HepG2 (cell line): ENCODE measurements around the gene NAXD. TPM values are rescaled to one million over a fixed set of nuclear protein-coding genes. Genes with fewer than 3 reads are reported as not detected.

Experiments
- AGO2 ChIP-seq: fragments of 200-400 bp; formaldehyde crosslinking; optimal IDR thresholded peaks from 2 replicates; pipeline ENCODE3; 2017; ENCODE audit warnings: mild to moderate bottlenecking, low read depth, low read length, moderate library complexity
- ETV5 ChIP-seq: IDR thresholded peaks from 2 replicates; pipeline ENCODE4 v1.6.1; 2018; ENCODE audit warnings: missing biosample characterization, missing genetic modification reagents, inconsistent platforms, borderline replicate concordance
- ETV6 ChIP-seq: sonication (generic); formaldehyde crosslinking; conservative IDR thresholded peaks from 2 replicates; pipeline ENCODE4 v1.4.0; 2020; ENCODE audit warnings: missing genetic modification reagents
- GATA4 ChIP-seq: sonication (generic); IDR thresholded peaks from 2 replicates; pipeline ENCODE4 v1.6.1; 2016; ENCODE audit warnings: antibody characterized with exemption, low read depth, borderline replicate concordance
- HNF4A ChIP-seq: sonication (generic); formaldehyde crosslinking; IDR thresholded peaks from 2 replicates; pipeline ENCODE4 v1.4.0; 2020; ENCODE audit warnings: missing genetic modification reagents
- HOXA5 ChIP-seq: sonication (generic); formaldehyde crosslinking; IDR thresholded peaks from 2 replicates; pipeline ENCODE4 v1.4.0; 2020; ENCODE audit warnings: missing genetic modification reagents
- MXD1 ChIP-seq: sonication (generic); formaldehyde crosslinking; IDR thresholded peaks from 2 replicates; pipeline ENCODE4 v1.4.0; 2020; ENCODE audit warnings: mild to moderate bottlenecking, missing genetic modification reagents
- MXD4 ChIP-seq: IDR thresholded peaks from 2 replicates; pipeline ENCODE4 v1.6.1; 2016; ENCODE audit warnings: mild to moderate bottlenecking, missing biosample characterization, missing genetic modification reagents
- POLR2G ChIP-seq: fragments of 200-400 bp; formaldehyde crosslinking; IDR thresholded peaks from 2 replicates; pipeline ENCODE4 v1.6.1; 2018; ENCODE audit warnings: mild to moderate bottlenecking, low read depth, low read length, moderate library complexity
- RCOR2 ChIP-seq: IDR thresholded peaks from 2 replicates; pipeline ENCODE4 v1.6.1; 2016; ENCODE audit warnings: missing biosample characterization, missing genetic modification reagents
- RXRA ChIP-seq: sonication (generic); formaldehyde crosslinking; IDR thresholded peaks from 2 replicates; pipeline ENCODE4 v1.5.1; 2020; ENCODE audit warnings: missing genetic modification reagents
- ZKSCAN1 ChIP-seq: fragments of 150-350 bp; IDR thresholded peaks from 2 replicates; pipeline ENCODE4 v1.6.1; 2014; ENCODE audit warnings: low read length
- ZNF30 ChIP-seq: sonication (generic); formaldehyde crosslinking; IDR thresholded peaks from 2 replicates; pipeline ENCODE4 v1.5.0; 2020; ENCODE audit warnings: mild to moderate bottlenecking, missing genetic modification reagents
- ZNF543 ChIP-seq: sonication (generic); formaldehyde crosslinking; IDR thresholded peaks from 2 replicates; pipeline ENCODE4 v1.4.0; 2020; ENCODE audit warnings: mild to moderate bottlenecking, missing genetic modification reagents
- ZNF839 ChIP-seq: sonication (generic); formaldehyde crosslinking; IDR thresholded peaks from 2 replicates; pipeline ENCODE4 v1.4.0; 2020; ENCODE audit warnings: missing genetic modification reagents, mild to moderate bottlenecking, borderline replicate concordance
- ZSCAN5A ChIP-seq: sonication (generic); formaldehyde crosslinking; IDR thresholded peaks from 2 replicates; pipeline ENCODE4 v1.8.0; 2022; ENCODE audit warnings: mild to moderate bottlenecking, missing genetic modification reagents, borderline replicate concordance
- polyA plus RNA-seq, 8 experiments: library from polyadenylated mRNA; depleted of rRNA in 3 of 8; stranded (reverse) in 7 of 8; unstranded in 1 of 8; fragments of >200 nt; fragmentation: Illumina TruSeq in 4 of 8; extraction: Trizol in 4 of 8; gene quantifications; 2 replicates each; pipeline versions ENCODE4 v1.2.1 to v1.2.3, GENCODE V29; 2011 to 2016; ENCODE audit warnings: low read depth in 4 of 8, missing spikeins in 1 of 8, mixed read lengths in 1 of 8; ENCODE audit not compliant: insufficient read depth in 1 of 8
- total RNA-seq, 5 experiments: library from RNA; depleted of rRNA; stranded (reverse); fragments of >200 nt; fragmentation: Illumina TruSeq; extraction: Trizol; gene quantifications; 2 replicates each; pipeline ENCODE4 v1.2.3, GENCODE V29; 2016; ENCODE audit warnings: low read depth in 1 of 5
- TF ChIP-seq, protein P1 (sequence below): IDR thresholded peaks from 2 replicates; pipeline ENCODE4 v1.6.1; 2012; ENCODE audit warnings: inconsistent platforms
- TF ChIP-seq, protein P2 (sequence below): sonication (generic); formaldehyde crosslinking; IDR thresholded peaks from 2 replicates; pipeline ENCODE4 v1.5.0; 2020; ENCODE audit warnings: mild to moderate bottlenecking, missing genetic modification reagents
- TF ChIP-seq, protein P3 (sequence below): IDR thresholded peaks from 2 replicates; pipeline ENCODE4 v1.6.1; 2016; ENCODE audit warnings: missing genetic modification reagents, missing compliant biosample characterization
- TF ChIP-seq, protein P4 (sequence below): sonication (generic); formaldehyde crosslinking; IDR thresholded peaks from 2 replicates; pipeline ENCODE4 v1.5.1; 2020; ENCODE audit warnings: mild to moderate bottlenecking, missing genetic modification reagents, moderate library complexity

NAXD gene
- total and polyA plus RNA-seq, 2 of the 13 experiments (the other 11 are each of a cell fraction or from before 2014, with no cell fraction given) = 19.0 to 23.2 TPM

DNA sequence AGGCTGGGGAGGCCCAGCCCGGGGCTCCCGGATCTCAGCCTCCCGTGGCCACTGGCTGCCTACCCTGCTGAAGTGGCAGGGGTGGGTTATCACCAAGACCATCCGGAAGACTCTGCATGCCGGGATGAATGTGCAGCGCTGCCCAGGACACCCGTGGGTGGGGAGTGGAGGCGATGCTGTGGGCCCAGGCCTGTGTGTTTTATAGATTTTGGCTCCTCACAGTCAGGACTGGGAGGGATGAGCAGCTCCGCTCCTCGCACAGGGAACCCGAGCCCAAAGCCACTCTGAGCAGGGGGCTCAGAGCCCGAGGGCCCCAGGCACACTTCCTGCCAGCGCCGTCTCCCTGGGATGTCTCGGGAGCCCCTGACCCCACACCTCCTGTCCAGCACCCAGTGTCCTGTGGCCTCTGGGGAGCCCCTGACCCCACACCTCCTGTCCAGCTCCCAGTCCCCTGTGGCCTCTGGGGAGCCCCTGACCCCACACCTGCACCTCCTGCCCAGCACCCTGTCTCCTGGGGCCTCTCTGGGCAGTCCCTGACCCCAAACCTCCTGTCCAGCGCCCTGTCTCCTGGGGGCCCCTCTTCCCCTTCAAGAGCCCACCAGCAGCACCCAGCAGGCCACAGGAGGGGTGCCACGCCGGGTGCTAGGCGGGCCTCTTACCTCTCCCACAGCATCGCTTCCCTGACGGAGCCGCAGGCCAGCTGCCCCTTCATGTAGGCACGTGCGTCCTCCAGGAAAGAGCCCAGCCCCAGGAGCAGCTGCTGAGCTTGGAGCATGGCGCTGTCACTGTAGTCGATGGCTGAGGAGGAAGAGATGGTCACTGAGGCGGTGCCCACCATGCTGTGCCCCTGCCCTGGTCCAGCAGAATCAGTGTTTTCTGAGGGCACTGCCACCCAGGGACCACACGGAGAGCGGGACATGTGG, 31.4 kb downstream of the NAXD start (continued):
- TF ChIP-seq, protein P1, sequence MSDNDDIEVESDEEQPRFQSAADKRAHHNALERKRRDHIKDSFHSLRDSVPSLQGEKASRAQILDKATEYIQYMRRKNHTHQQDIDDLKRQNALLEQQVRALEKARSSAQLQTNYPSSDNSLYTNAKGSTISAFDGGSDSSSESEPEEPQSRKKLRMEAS = no peak
- no peak for TF ChIP-seq RXRA (CRISPR knock-in tag)
- no peak for TF ChIP-seq MXD1 (CRISPR knock-in tag)
- TF ChIP-seq HOXA5 (CRISPR knock-in tag) = no peak
- no peak for TF ChIP-seq RCOR2 (CRISPR knock-in tag)
- 0 out of 2 replicates have a peak, but pooled peaks have one; percentile 12 for TF ChIP-seq POLR2G
- no peak for TF ChIP-seq ZNF30
- TF ChIP-seq ZKSCAN1 = no peak
- TF ChIP-seq, protein P2, sequence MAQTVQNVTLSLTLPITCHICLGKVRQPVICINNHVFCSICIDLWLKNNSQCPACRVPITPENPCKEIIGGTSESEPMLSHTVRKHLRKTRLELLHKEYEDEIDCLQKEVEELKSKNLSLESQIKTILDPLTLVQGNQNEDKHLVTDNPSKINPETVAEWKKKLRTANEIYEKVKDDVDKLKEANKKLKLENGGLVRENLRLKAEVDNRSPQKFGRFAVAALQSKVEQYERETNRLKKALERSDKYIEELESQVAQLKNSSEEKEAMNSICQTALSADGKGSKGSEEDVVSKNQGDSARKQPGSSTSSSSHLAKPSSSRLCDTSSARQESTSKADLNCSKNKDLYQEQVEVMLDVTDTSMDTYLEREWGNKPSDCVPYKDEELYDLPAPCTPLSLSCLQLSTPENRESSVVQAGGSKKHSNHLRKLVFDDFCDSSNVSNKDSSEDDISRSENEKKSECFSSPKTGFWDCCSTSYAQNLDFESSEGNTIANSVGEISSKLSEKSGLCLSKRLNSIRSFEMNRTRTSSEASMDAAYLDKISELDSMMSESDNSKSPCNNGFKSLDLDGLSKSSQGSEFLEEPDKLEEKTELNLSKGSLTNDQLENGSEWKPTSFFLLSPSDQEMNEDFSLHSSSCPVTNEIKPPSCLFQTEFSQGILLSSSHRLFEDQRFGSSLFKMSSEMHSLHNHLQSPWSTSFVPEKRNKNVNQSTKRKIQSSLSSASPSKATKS (CRISPR knock-in tag) = no peak
- no peak for TF ChIP-seq ETV5
- no peak for TF ChIP-seq MXD4
- no peak for TF ChIP-seq GATA4
- no peak for TF ChIP-seq ZNF839 (CRISPR knock-in tag)
- TF ChIP-seq ZSCAN5A = no peak
- TF ChIP-seq ETV6 (CRISPR knock-in tag) = no peak
- no peak for TF ChIP-seq HNF4A (CRISPR knock-in tag)
- no peak for TF ChIP-seq ZNF543 (CRISPR knock-in tag)
- TF ChIP-seq, protein P3, sequence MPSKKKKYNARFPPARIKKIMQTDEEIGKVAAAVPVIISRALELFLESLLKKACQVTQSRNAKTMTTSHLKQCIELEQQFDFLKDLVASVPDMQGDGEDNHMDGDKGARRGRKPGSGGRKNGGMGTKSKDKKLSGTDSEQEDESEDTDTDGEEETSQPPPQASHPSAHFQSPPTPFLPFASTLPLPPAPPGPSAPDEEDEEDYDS (CRISPR knock-in tag) = no peak
- TF ChIP-seq, protein P4, sequence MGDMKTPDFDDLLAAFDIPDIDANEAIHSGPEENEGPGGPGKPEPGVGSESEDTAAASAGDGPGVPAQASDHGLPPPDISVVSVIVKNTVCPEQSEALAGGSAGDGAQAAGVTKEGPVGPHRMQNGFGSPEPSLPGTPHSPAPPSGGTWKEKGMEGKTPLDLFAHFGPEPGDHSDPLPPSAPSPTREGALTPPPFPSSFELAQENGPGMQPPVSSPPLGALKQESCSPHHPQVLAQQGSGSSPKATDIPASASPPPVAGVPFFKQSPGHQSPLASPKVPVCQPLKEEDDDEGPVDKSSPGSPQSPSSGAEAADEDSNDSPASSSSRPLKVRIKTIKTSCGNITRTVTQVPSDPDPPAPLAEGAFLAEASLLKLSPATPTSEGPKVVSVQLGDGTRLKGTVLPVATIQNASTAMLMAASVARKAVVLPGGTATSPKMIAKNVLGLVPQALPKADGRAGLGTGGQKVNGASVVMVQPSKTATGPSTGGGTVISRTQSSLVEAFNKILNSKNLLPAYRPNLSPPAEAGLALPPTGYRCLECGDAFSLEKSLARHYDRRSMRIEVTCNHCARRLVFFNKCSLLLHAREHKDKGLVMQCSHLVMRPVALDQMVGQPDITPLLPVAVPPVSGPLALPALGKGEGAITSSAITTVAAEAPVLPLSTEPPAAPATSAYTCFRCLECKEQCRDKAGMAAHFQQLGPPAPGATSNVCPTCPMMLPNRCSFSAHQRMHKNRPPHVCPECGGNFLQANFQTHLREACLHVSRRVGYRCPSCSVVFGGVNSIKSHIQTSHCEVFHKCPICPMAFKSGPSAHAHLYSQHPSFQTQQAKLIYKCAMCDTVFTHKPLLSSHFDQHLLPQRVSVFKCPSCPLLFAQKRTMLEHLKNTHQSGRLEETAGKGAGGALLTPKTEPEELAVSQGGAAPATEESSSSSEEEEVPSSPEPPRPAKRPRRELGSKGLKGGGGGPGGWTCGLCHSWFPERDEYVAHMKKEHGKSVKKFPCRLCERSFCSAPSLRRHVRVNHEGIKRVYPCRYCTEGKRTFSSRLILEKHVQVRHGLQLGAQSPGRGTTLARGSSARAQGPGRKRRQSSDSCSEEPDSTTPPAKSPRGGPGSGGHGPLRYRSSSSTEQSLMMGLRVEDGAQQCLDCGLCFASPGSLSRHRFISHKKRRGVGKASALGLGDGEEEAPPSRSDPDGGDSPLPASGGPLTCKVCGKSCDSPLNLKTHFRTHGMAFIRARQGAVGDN (CRISPR knock-in tag) = peak; percentile 16; the same call in 1 of the 2 replicates
- TF ChIP-seq AGO2 = peak; percentile 93
